ENCODE measurements around the gene MAP7.

DNA sequence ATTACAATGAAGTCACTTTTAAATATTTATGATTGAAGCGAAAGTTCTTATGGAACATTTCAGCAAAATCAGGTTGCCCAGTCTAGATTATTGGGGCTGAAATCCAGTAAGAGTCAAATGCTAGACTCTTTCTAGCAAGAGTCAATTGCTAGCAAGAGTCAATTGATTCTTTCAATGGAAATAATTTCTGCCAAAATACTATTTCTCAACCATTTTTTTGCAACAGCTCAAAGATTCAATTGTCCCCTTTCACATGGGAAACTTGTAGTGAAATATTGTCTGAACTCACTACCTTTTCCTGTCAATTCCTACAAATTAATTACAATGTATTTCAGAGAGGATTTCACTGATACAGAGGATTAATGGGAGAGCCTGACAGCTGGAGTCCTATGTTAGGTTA lies 78.3 kb downstream of the MAP7 start:
- TF ChIP-seq, protein P1, sequence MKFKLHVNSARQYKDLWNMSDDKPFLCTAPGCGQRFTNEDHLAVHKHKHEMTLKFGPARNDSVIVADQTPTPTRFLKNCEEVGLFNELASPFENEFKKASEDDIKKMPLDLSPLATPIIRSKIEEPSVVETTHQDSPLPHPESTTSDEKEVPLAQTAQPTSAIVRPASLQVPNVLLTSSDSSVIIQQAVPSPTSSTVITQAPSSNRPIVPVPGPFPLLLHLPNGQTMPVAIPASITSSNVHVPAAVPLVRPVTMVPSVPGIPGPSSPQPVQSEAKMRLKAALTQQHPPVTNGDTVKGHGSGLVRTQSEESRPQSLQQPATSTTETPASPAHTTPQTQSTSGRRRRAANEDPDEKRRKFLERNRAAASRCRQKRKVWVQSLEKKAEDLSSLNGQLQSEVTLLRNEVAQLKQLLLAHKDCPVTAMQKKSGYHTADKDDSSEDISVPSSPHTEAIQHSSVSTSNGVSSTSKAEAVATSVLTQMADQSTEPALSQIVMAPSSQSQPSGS (CRISPR knock-in tag; IDR thresholded peaks at IDR 0.05), result no peak
- TF ChIP-seq MIER1 (IDR thresholded peaks at IDR 0.05; ENCODE audit: low read depth) (no peak), NCOA6 (IDR thresholded peaks at IDR 0.05) (no peak)
- TF ChIP-seq, protein P2, sequence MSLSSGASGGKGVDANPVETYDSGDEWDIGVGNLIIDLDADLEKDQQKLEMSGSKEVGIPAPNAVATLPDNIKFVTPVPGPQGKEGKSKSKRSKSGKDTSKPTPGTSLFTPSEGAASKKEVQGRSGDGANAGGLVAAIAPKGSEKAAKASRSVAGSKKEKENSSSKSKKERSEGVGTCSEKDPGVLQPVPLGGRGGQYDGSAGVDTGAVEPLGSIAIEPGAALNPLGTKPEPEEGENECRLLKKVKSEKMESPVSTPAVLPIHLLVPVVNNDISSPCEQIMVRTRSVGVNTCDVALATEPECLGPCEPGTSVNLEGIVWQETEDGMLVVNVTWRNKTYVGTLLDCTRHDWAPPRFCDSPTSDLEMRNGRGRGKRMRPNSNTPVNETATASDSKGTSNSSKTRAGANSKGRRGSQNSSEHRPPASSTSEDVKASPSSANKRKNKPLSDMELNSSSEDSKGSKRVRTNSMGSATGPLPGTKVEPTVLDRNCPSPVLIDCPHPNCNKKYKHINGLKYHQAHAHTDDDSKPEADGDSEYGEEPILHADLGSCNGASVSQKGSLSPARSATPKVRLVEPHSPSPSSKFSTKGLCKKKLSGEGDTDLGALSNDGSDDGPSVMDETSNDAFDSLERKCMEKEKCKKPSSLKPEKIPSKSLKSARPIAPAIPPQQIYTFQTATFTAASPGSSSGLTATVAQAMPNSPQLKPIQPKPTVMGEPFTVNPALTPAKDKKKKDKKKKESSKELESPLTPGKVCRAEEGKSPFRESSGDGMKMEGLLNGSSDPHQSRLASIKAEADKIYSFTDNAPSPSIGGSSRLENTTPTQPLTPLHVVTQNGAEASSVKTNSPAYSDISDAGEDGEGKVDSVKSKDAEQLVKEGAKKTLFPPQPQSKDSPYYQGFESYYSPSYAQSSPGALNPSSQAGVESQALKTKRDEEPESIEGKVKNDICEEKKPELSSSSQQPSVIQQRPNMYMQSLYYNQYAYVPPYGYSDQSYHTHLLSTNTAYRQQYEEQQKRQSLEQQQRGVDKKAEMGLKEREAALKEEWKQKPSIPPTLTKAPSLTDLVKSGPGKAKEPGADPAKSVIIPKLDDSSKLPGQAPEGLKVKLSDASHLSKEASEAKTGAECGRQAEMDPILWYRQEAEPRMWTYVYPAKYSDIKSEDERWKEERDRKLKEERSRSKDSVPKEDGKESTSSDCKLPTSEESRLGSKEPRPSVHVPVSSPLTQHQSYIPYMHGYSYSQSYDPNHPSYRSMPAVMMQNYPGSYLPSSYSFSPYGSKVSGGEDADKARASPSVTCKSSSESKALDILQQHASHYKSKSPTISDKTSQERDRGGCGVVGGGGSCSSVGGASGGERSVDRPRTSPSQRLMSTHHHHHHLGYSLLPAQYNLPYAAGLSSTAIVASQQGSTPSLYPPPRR (CRISPR knock-in tag; IDR thresholded peaks at IDR 0.05; ENCODE audit: borderline replicate concordance), result no peak
